OCI-LY3 (cell line): ENCODE results near the gene DSN1.

ENCODE experiments used
- EZH2phosphoT487 ChIP-seq: fragments of 200-600 bp; shearing (Covaris generic); IDR thresholded peaks from 2 replicates; pipeline ENCODE4 v1.6.1; 2018; ENCODE audit warnings: antibody characterized with exemption, mixed run types, low read depth
- TF ChIP-seq, protein P1 (sequence below): fragments of 200-600, 300-600 bp; sonication (generic); IDR thresholded peaks from 2 replicates; pipeline ENCODE4 v1.5.1; 2014; ENCODE audit warnings: antibody characterized with exemption, low read length, low read depth

GRCh38 chr20:36784900-36785299 is 11.3 kb upstream of the DSN1 start:
- TF ChIP-seq, protein P1, sequence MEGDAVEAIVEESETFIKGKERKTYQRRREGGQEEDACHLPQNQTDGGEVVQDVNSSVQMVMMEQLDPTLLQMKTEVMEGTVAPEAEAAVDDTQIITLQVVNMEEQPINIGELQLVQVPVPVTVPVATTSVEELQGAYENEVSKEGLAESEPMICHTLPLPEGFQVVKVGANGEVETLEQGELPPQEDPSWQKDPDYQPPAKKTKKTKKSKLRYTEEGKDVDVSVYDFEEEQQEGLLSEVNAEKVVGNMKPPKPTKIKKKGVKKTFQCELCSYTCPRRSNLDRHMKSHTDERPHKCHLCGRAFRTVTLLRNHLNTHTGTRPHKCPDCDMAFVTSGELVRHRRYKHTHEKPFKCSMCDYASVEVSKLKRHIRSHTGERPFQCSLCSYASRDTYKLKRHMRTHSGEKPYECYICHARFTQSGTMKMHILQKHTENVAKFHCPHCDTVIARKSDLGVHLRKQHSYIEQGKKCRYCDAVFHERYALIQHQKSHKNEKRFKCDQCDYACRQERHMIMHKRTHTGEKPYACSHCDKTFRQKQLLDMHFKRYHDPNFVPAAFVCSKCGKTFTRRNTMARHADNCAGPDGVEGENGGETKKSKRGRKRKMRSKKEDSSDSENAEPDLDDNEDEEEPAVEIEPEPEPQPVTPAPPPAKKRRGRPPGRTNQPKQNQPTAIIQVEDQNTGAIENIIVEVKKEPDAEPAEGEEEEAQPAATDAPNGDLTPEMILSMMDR: no peak
- TF ChIP-seq EZH2phosphoT487: no peak
